Liver (tissue), 9 donors: ENCODE results near the gene BTBD9. TPM values are rescaled to one million over a fixed set of nuclear protein-coding genes. Genes with fewer than 3 reads are reported as not detected.

Source experiments
- DNase-seq: peaks from one replicate; pipeline ENCODE4 v3.0.0-alpha.2; 2017; ENCODE audit warnings: low spot score
- H3K27ac ChIP-seq, 2 donors: one replicate each; pipeline ENCODE4 v1.7.0; 2013; ENCODE audit warnings: inconsistent platforms in 2 of 2, low read length in 2 of 2, control low read depth in 1 of 2, low read depth in 1 of 2, mild to moderate bottlenecking in 1 of 2
- H3K27me3 ChIP-seq, 4 donors: one replicate each; pipeline versions ENCODE4 v1.6.1 to v1.7.0; 2013; ENCODE audit warnings: low read length in 3 of 4, inconsistent platforms in 1 of 4, mild to moderate bottlenecking in 1 of 4, moderate library complexity in 1 of 4; ENCODE audit not compliant: control insufficient read depth in 4 of 4, insufficient read depth in 4 of 4
- H3K36me3 ChIP-seq, 4 donors: one replicate each; pipeline versions ENCODE4 v1.6.1 to v1.7.0; 2013; ENCODE audit warnings: low read length in 3 of 4, mild to moderate bottlenecking in 3 of 4, low read depth in 1 of 4, moderate library complexity in 1 of 4; ENCODE audit not compliant: control insufficient read depth in 4 of 4, insufficient read depth in 3 of 4
- H3K4me1 ChIP-seq, 4 donors: one replicate each; pipeline versions ENCODE4 v1.6.1 to v1.7.0; 2013; ENCODE audit warnings: low read length in 3 of 4, mild to moderate bottlenecking in 3 of 4, moderate library complexity in 1 of 4; ENCODE audit not compliant: control insufficient read depth in 4 of 4, insufficient read depth in 4 of 4
- H3K4me3 ChIP-seq, 3 donors: one replicate each; pipeline versions ENCODE4 v1.6.1 to v1.7.0; 2013; ENCODE audit warnings: low read length in 3 of 3, control low read depth in 1 of 3, low read depth in 1 of 3, mild to moderate bottlenecking in 1 of 3
- H3K9ac ChIP-seq, 2 donors: one replicate each; pipeline ENCODE4 v1.7.0; 2013; ENCODE audit warnings: low read length in 2 of 2, mild to moderate bottlenecking in 2 of 2, moderate library complexity in 2 of 2, control low read depth in 1 of 2, low read depth in 1 of 2
- H3K9me3 ChIP-seq, 4 donors: one replicate each; pipeline versions ENCODE4 v1.6.1 to v1.7.0; 2013; ENCODE audit warnings: low read length in 3 of 4; ENCODE audit not compliant: control insufficient read depth in 4 of 4
- ATF3 ChIP-seq: IDR thresholded peaks from 2 replicates; pipeline ENCODE4 v1.6.1; 2016; ENCODE audit warnings: antibody characterized with exemption
- CTCF ChIP-seq: fragments of 150-350 bp; IDR thresholded peaks from 2 replicates; pipeline ENCODE4 v1.5.1; 2017; ENCODE audit warnings: improper control_type of control experiment, low read depth, low read length; ENCODE audit not compliant: missing input control
- EGR1 ChIP-seq, 2 donors: IDR thresholded peaks; 2 replicates each; pipeline ENCODE4 v1.6.1; 2016 to 2018; ENCODE audit warnings: antibody characterized with exemption in 2 of 2, low read depth in 2 of 2
- FOXA1 ChIP-seq: IDR thresholded peaks from 2 replicates; pipeline ENCODE4 v1.6.1; 2016; ENCODE audit warnings: antibody characterized with exemption
- FOXA2 ChIP-seq: IDR thresholded peaks from 2 replicates; pipeline ENCODE4 v1.6.1; 2016; ENCODE audit warnings: antibody characterized with exemption
- GABPA ChIP-seq, 2 donors: IDR thresholded peaks in 1 of 2; conservative IDR thresholded peaks in 1 of 2; 2 replicates each; pipeline ENCODE4 v1.6.1; 2016; ENCODE audit warnings: antibody characterized with exemption in 2 of 2, mild to moderate bottlenecking in 1 of 2, moderate library complexity in 1 of 2
- HNF4A ChIP-seq, 2 donors: conservative IDR thresholded peaks; 2 replicates each; pipeline ENCODE4 v1.6.1; 2016; ENCODE audit warnings: antibody characterized with exemption in 2 of 2, mild to moderate bottlenecking in 2 of 2
- HNF4G ChIP-seq: IDR thresholded peaks from 2 replicates; pipeline ENCODE4 v1.6.1; 2016; ENCODE audit warnings: antibody characterized with exemption
- JUND ChIP-seq, 2 donors: IDR thresholded peaks; 2 replicates each; pipeline ENCODE4 v1.6.1; 2016; ENCODE audit warnings: antibody characterized with exemption in 2 of 2
- MAX ChIP-seq: IDR thresholded peaks from 2 replicates; pipeline ENCODE4 v1.6.1; 2016; ENCODE audit warnings: antibody characterized with exemption
- NR2F2 ChIP-seq: IDR thresholded peaks from 2 replicates; pipeline ENCODE4 v1.6.1; 2016; ENCODE audit warnings: antibody characterized with exemption
- RAD21 ChIP-seq, 2 donors: IDR thresholded peaks; 2 replicates each; pipeline ENCODE4 v1.6.1; 2016; ENCODE audit warnings: antibody characterized with exemption in 2 of 2, mild to moderate bottlenecking in 2 of 2
- REST ChIP-seq: IDR thresholded peaks from 2 replicates; pipeline ENCODE4 v1.6.1; 2016; ENCODE audit warnings: antibody characterized with exemption, mild to moderate bottlenecking
- RXRA ChIP-seq, 2 donors: IDR thresholded peaks; 2 replicates each; pipeline ENCODE4 v1.6.1; 2017 to 2018; ENCODE audit warnings: antibody characterized with exemption in 2 of 2, mild to moderate bottlenecking in 1 of 2
- TAF1 ChIP-seq: conservative IDR thresholded peaks from 2 replicates; pipeline ENCODE4 v1.6.1; 2016; ENCODE audit warnings: antibody characterized with exemption, mild to moderate bottlenecking
- YY1 ChIP-seq: IDR thresholded peaks from 2 replicates; pipeline ENCODE4 v1.6.1; 2016; ENCODE audit warnings: antibody characterized with exemption, mild to moderate bottlenecking
- ZBTB33 ChIP-seq: IDR thresholded peaks from 2 replicates; pipeline ENCODE4 v1.6.1; 2016; ENCODE audit warnings: antibody characterized with exemption
- WGBS: extraction: QIAGEN DNeasy Blood & Tissue Kit; methylation state at CpG from one replicate; pipeline ENCODE4 v1.1.7; 2013; 5-methylcytosine and 5-hydroxymethylcytosine counted together
- polyA plus RNA-seq, 2 donors: library from polyadenylated mRNA; stranded (reverse) in 1 of 2; unstranded in 1 of 2; fragments of 200-250 nt in 1 of 2; fragments of >200 nt in 1 of 2; fragmentation: Nextera tagmentation in 1 of 2; extraction: Ambion mirVana in 1 of 2; gene quantifications; one replicate each; pipeline versions ENCODE4 v1.2.1 to v1.2.3, GENCODE V29; 2013 to 2015
- total RNA-seq, 2 donors: library from RNA; depleted of rRNA; stranded (reverse); fragments of >200 nt; gene quantifications; one replicate each; pipeline ENCODE4 v1.2.3, GENCODE V29; 2014
- donor health status: healthy.
- donor health status: healthy.
- donor health status: healthy.
- donor health status: healthy.
- donor health status: healthy.

Gene BTBD9
- total and polyA plus RNA-seq, 4 donors = 2.0 to 12.4 (median 5.7) TPM

- TF ChIP-seq GABPA (IDR thresholded peaks at IDR 0.05 in 1 of 2, conservative IDR thresholded peaks at IDR 0.05 in 1 of 2) (no peak), RXRA (IDR thresholded peaks at IDR 0.05) (no peak), HNF4G (no peak), ATF3 (no peak)
These were observed 441.5 kb downstream of the BTBD9 start (continued) for GRCh38 chr6:38198219-38198618.

- Histone ChIP-seq H3K27ac (no peak overlapping the region), H3K4me3 (no peak overlapping the region), H3K27me3 (no peaks in the 10 kb centered on the region), H3K4me1 (no peaks in the 10 kb centered on the region), H3K9ac (no peak overlapping the region), H3K36me3 (no peaks in the 10 kb centered on the region), H3K9me3 (no peaks in the 10 kb centered on the region)
- 89% methylated on average over 5 of the region's 5 CpGs for WGBS
- DNase-seq = no peak
- TF ChIP-seq RAD21 (IDR thresholded peaks at IDR 0.05) = no peak
- TF ChIP-seq ZBTB33 = no peak
- TF ChIP-seq HNF4G = no peak
- TF ChIP-seq MAX = no peak
- TF ChIP-seq FOXA1 = no peak
- TF ChIP-seq REST = no peak
- TF ChIP-seq YY1 = no peak
- TF ChIP-seq FOXA2 = no peak
- no peak for TF ChIP-seq NR2F2
- no peak for TF ChIP-seq JUND (IDR thresholded peaks at IDR 0.05)
- no peak for TF ChIP-seq TAF1
- TF ChIP-seq GABPA (IDR thresholded peaks at IDR 0.05 in 1 of 2, conservative IDR thresholded peaks at IDR 0.05 in 1 of 2) = no peak
- no peak for TF ChIP-seq HNF4A (conservative IDR thresholded peaks at IDR 0.05)
These were observed 444.6 kb downstream of the BTBD9 start for GRCh38 chr6:38195113-38195635.

GRCh38 chr6:38194589-38194988, 445.1 kb downstream of the BTBD9 start:
- Histone ChIP-seq H3K27me3 (no peaks in the 10 kb centered on the region), H3K9me3 (no peaks in the 10 kb centered on the region), H3K9ac (no peak overlapping the region), H3K27ac (no peak overlapping the region), H3K4me1 (no peaks in the 10 kb centered on the region), H3K4me3 (no peak overlapping the region), H3K36me3 (no peaks in the 10 kb centered on the region)
- no peak for DNase-seq
- TF ChIP-seq MAX = no peak
- no peak for TF ChIP-seq ZBTB33
- no peak for TF ChIP-seq YY1
- TF ChIP-seq HNF4A (conservative IDR thresholded peaks at IDR 0.05) = no peak
- TF ChIP-seq FOXA1 = no peak
- TF ChIP-seq RXRA (IDR thresholded peaks at IDR 0.05) = no peak
- no peak for TF ChIP-seq CTCF
- no peak for TF ChIP-seq NR2F2
- no peak for TF ChIP-seq TAF1
- no peak for TF ChIP-seq EGR1 (IDR thresholded peaks at IDR 0.05; ENCODE audit: low read depth in 2 of 2)
- no peak for TF ChIP-seq HNF4G
- no peak for TF ChIP-seq ATF3
- no peak for TF ChIP-seq JUND (IDR thresholded peaks at IDR 0.05)
- WGBS = 97% methylated on average over 7 of the region's 7 CpGs
